SK-N-SH (cell line): ENCODE measurements around the gene TBL1XR1.
"Not testable (repeated sequence)": the region's sequence is repeated elsewhere in the genome, so short reads cannot be mapped to it uniquely, and the experiment has no call there.

Experiments used
- ELF1 ChIP-seq: IDR thresholded peaks from 2 replicates; pipeline ENCODE4 v1.4.0; 2012
- FOSL2 ChIP-seq: IDR thresholded peaks from 2 replicates; pipeline ENCODE4 v1.4.0; 2012; ENCODE audit warnings: low read depth, mild to moderate bottlenecking, moderate library complexity, borderline replicate concordance
- GABPA ChIP-seq: IDR thresholded peaks from 2 replicates; pipeline ENCODE4 v1.4.0; 2012; ENCODE audit warnings: low read depth, mild to moderate bottlenecking
- JUND ChIP-seq: IDR thresholded peaks from 2 replicates; pipeline ENCODE4 v1.4.0; 2012
- POLR2AphosphoS5 ChIP-seq: IDR thresholded peaks from 2 replicates; pipeline ENCODE4 v1.6.1; 2012; ENCODE audit warnings: low read depth, low read length
- RFX5 ChIP-seq: IDR thresholded peaks from 2 replicates; pipeline ENCODE4 v1.6.1; 2012; ENCODE audit warnings: mild to moderate bottlenecking, improper control_type of control experiment, low read length
- SIN3A ChIP-seq: IDR thresholded peaks from 2 replicates; pipeline ENCODE4 v1.6.1; 2012; ENCODE audit warnings: low read depth, mild to moderate bottlenecking, low read length, moderate library complexity, borderline replicate concordance
- SMC3 ChIP-seq: IDR thresholded peaks from 2 replicates; pipeline ENCODE4 v1.6.1; 2012; ENCODE audit warnings: low read depth, low read length, improper control_type of control experiment
- YY1 ChIP-seq: IDR thresholded peaks from 2 replicates; pipeline ENCODE4 v1.4.0; 2012; ENCODE audit warnings: low read depth, mild to moderate bottlenecking
- TF ChIP-seq, protein P1 (sequence below): fragments of 200-600 bp; sonication (generic); IDR thresholded peaks from 2 replicates; pipeline ENCODE4 v1.6.1; 2017; ENCODE audit warnings: antibody characterized with exemption, mild to moderate bottlenecking, moderate library complexity
- TF ChIP-seq, protein P2 (sequence below): IDR thresholded peaks from 2 replicates; pipeline ENCODE4; 2012
- TF ChIP-seq, protein P3 (sequence below): IDR thresholded peaks from 2 replicates; pipeline ENCODE4 v1.4.0; 2012; ENCODE audit warnings: low read depth, borderline replicate concordance
- TF ChIP-seq, protein P4 (sequence below): fragments of 150-350 bp; IDR thresholded peaks from 2 replicates; pipeline ENCODE4 v1.6.1; 2017; ENCODE audit warnings: antibody characterized with exemption, low read length, low read depth, borderline replicate concordance

DNA sequence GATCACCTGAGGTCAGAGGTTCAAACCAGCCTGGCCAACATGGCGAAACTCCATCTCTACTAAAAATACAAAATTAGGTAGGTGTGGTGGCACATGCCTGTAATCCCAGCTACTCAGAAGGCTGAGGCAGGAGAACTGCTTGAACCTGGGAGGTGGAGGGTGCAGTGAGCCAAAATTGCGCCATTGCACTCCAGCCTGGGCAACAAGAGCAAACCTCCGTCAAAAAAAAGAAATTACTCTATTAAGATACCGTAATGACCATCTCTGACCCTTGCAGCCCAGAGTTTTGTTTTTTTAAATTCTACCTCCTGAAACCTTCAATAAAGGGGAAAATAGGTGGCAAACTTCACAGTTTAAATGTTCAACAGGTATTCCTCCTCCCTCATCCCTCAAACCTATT, 9.0 kb downstream of the TBL1XR1 start:
- TF ChIP-seq, protein P1, sequence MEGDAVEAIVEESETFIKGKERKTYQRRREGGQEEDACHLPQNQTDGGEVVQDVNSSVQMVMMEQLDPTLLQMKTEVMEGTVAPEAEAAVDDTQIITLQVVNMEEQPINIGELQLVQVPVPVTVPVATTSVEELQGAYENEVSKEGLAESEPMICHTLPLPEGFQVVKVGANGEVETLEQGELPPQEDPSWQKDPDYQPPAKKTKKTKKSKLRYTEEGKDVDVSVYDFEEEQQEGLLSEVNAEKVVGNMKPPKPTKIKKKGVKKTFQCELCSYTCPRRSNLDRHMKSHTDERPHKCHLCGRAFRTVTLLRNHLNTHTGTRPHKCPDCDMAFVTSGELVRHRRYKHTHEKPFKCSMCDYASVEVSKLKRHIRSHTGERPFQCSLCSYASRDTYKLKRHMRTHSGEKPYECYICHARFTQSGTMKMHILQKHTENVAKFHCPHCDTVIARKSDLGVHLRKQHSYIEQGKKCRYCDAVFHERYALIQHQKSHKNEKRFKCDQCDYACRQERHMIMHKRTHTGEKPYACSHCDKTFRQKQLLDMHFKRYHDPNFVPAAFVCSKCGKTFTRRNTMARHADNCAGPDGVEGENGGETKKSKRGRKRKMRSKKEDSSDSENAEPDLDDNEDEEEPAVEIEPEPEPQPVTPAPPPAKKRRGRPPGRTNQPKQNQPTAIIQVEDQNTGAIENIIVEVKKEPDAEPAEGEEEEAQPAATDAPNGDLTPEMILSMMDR, result not testable (repeated sequence)
- TF ChIP-seq YY1, SIN3A, POLR2AphosphoS5, ELF1, GABPA, SMC3, FOSL2, RFX5, JUND: not testable (repeated sequence)
- TF ChIP-seq, protein P2, sequence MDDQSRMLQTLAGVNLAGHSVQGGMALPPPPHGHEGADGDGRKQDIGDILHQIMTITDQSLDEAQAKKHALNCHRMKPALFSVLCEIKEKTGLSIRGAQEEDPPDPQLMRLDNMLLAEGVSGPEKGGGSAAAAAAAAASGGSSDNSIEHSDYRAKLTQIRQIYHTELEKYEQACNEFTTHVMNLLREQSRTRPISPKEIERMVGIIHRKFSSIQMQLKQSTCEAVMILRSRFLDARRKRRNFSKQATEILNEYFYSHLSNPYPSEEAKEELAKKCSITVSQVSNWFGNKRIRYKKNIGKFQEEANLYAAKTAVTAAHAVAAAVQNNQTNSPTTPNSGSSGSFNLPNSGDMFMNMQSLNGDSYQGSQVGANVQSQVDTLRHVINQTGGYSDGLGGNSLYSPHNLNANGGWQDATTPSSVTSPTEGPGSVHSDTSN, result not testable (repeated sequence)
- TF ChIP-seq, protein P3, sequence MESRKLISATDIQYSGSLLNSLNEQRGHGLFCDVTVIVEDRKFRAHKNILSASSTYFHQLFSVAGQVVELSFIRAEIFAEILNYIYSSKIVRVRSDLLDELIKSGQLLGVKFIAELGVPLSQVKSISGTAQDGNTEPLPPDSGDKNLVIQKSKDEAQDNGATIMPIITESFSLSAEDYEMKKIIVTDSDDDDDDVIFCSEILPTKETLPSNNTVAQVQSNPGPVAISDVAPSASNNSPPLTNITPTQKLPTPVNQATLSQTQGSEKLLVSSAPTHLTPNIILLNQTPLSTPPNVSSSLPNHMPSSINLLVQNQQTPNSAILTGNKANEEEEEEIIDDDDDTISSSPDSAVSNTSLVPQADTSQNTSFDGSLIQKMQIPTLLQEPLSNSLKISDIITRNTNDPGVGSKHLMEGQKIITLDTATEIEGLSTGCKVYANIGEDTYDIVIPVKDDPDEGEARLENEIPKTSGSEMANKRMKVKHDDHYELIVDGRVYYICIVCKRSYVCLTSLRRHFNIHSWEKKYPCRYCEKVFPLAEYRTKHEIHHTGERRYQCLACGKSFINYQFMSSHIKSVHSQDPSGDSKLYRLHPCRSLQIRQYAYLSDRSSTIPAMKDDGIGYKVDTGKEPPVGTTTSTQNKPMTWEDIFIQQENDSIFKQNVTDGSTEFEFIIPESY, result not testable (repeated sequence)
- TF ChIP-seq, protein P4, sequence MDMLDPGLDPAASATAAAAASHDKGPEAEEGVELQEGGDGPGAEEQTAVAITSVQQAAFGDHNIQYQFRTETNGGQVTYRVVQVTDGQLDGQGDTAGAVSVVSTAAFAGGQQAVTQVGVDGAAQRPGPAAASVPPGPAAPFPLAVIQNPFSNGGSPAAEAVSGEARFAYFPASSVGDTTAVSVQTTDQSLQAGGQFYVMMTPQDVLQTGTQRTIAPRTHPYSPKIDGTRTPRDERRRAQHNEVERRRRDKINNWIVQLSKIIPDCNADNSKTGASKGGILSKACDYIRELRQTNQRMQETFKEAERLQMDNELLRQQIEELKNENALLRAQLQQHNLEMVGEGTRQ, result not testable (repeated sequence)
